Kidney (tissue), 14 donors: ENCODE results near the gene SLC2A4RG. TPM values are rescaled to one million over a fixed set of nuclear protein-coding genes. Genes with fewer than 3 reads are reported as not detected.
A peak's percentile ranks its signal among the peaks of the same experiment; 100 is the strongest.

Source experiments
- DNase-seq, 5 donors: peaks; one replicate each; pipeline ENCODE4 v3.0.0-alpha.2; 2013 to 2020
- FAIRE-seq: peaks from 2 replicates; lab custom pipeline; 2012; peaks lifted over from hg19 to GRCh38; lab: Jason Lieb, UNC
- H3K27ac ChIP-seq, 2 donors: one replicate each; pipeline ENCODE4 v1.7.0; 2013; ENCODE audit warnings: low read depth in 2 of 2, low read length in 2 of 2, inconsistent platforms in 1 of 2
- H3K27me3 ChIP-seq: one replicate; pipeline ENCODE4 v1.7.1; 2013; ENCODE audit warnings: low read length, inconsistent platforms; ENCODE audit not compliant: control insufficient read depth, insufficient read depth
- H3K36me3 ChIP-seq, 3 donors: one replicate each; pipeline versions ENCODE4 v1.7.0 to v1.7.1; 2013; ENCODE audit warnings: low read length in 3 of 3, control low read depth in 1 of 3, inconsistent platforms in 1 of 3; ENCODE audit not compliant: insufficient read depth in 3 of 3, control insufficient read depth in 2 of 3
- H3K4me1 ChIP-seq, 3 donors: one replicate each; pipeline versions ENCODE4 v1.7.0 to v1.7.1; 2013; ENCODE audit warnings: low read length in 3 of 3, inconsistent platforms in 1 of 3, low read depth in 1 of 3; ENCODE audit not compliant: control insufficient read depth in 2 of 3, insufficient read depth in 2 of 3
- H3K4me3 ChIP-seq, 3 donors: one replicate each; pipeline versions ENCODE4 v1.7.0 to v1.8.1; 2013; ENCODE audit warnings: low read length in 3 of 3, control low read depth in 1 of 3, inconsistent platforms in 1 of 3
- H3K9ac ChIP-seq, 3 donors: one replicate each; pipeline versions ENCODE4 v1.7.0 to v1.7.1; 2013; ENCODE audit warnings: low read length in 3 of 3, control low read depth in 1 of 3, inconsistent platforms in 1 of 3
- H3K9me3 ChIP-seq, 3 donors: one replicate each; pipeline versions ENCODE4 v1.7.0 to v1.7.1; 2013; ENCODE audit warnings: low read length in 3 of 3, control low read depth in 1 of 3, inconsistent platforms in 1 of 3; ENCODE audit not compliant: control insufficient read depth in 2 of 3, insufficient read depth in 1 of 3
- intact Hi-C: fragments of 100-400 bp; cut with DNase I; formaldehyde crosslinking; loops from one replicate; pipeline ENCODE4 v1.11.1; 2022
- polyA plus RNA-seq: library from polyadenylated mRNA; stranded (reverse); fragments of 350-450 nt; fragmentation: Illumina TruSeq; extraction: RNeasy Lipid Tissue Mini Kit (QIAGEN cat#74804); gene quantifications from one replicate; pipeline ENCODE4 v1.2.3, GENCODE V29; 2014; ENCODE audit warnings: low read depth, low replicate concordance; ENCODE audit not compliant: insufficient read depth
- total RNA-seq: library from RNA; stranded (reverse); fragmentation: NEBNext Ultra II Directional; extraction: Animal tissue kit (Norgen Biotek cat#: 25700); gene quantifications from one replicate; pipeline ENCODE4 v1.2.1, GENCODE V29; 2021
- TF ChIP-seq, protein P1 (sequence below): IDR thresholded peaks from 3 replicates; pipeline ENCODE4 v1.5.1; 2012; ENCODE audit warnings: mild to moderate bottlenecking, moderate library complexity, borderline replicate concordance; ENCODE audit not compliant: insufficient read depth; ENCODE audit errors: extremely low read depth
- donor health status: control.
- donor health status: control.
- donor health status: control.
- donor health status: control.
- donor health status: control.
- donor health status: DM: yes; HTN: yes; CAD: no.
- donor health status: Normal renal cell carcinoma (clear cell type).

Gene SLC2A4RG
- total and polyA plus RNA-seq, 2 donors from 2014 or later, result 154 to 171 TPM

GRCh38 chr20:63748934-63749270, 9.3 kb downstream of the SLC2A4RG start:
- Histone ChIP-seq H3K27me3 (no peaks in the 10 kb centered on the region), H3K9me3 (no peaks in the 10 kb centered on the region), H3K4me3 (no peak overlapping the region), H3K36me3 (peaks cover 0 to under 1% (median 0%) of the 10 kb centered on the region in 3 donors), H3K4me1 (peaks cover 0 to 5% (median 0%) of the 10 kb centered on the region in 3 donors), H3K9ac (no peak overlapping the region), H3K27ac (no peak overlapping the region)
- TF ChIP-seq, protein P1, sequence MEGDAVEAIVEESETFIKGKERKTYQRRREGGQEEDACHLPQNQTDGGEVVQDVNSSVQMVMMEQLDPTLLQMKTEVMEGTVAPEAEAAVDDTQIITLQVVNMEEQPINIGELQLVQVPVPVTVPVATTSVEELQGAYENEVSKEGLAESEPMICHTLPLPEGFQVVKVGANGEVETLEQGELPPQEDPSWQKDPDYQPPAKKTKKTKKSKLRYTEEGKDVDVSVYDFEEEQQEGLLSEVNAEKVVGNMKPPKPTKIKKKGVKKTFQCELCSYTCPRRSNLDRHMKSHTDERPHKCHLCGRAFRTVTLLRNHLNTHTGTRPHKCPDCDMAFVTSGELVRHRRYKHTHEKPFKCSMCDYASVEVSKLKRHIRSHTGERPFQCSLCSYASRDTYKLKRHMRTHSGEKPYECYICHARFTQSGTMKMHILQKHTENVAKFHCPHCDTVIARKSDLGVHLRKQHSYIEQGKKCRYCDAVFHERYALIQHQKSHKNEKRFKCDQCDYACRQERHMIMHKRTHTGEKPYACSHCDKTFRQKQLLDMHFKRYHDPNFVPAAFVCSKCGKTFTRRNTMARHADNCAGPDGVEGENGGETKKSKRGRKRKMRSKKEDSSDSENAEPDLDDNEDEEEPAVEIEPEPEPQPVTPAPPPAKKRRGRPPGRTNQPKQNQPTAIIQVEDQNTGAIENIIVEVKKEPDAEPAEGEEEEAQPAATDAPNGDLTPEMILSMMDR, result no peak
- DNase-seq, result peak in 1 of 5 donors; percentile 44
- intact Hi-C loops, result no loop called here
- FAIRE-seq, result no peak

DNA sequence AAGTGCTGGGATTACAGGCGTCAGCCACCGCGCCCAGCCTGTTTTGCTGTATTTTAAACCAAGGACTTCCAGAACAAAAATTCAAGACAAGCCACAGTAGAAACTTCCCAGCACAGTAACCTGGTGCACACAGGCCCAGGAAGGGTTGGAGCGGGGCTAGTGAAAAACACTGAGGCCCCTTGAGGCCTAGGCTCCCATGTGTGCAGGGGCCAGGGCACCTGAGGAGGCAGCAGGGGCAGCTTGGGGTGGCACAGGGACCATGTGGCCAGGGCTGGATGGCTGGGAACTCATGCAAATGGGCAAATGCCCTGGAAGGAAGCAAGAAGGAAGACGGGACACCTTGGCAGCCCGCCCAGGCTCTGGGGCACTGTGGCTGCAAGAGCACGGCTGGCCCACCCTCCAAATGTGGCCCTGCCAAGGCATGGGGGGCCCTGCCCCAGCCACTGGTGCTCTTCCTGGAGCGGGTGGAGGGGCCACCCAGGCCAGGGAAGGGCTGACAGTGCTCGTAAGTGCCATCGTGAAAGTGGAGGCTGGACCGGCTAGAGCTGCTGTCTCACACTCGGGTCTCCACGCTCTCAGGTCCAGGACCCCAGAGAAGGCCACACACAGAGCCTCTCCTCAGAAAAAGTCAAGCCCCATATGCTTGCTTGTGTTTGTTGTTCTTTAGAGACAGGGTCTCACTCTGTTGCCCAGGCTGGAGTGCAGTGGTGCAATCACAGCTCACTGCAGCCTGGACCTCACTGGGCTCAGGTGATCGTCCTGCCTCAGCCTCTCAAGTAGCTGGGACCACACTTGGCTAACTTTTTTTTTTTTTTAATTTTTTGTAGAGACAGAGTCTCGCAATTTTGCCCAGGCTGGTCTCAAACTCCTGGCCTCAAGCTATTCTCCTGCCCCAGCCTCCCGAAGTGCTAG, 10.3 kb downstream of the SLC2A4RG start:
- Histone ChIP-seq H3K9me3 (no peaks in the 10 kb centered on the region), H3K27ac (no peak overlapping the region), H3K9ac (no peak overlapping the region), H3K4me1 (peaks cover 0 to 1% (median 0%) of the 10 kb centered on the region in 3 donors), H3K27me3 (no peaks in the 10 kb centered on the region), H3K4me3 (no peak overlapping the region), H3K36me3 (no peaks in the 10 kb centered on the region)
- TF ChIP-seq, protein P1, result no peak
- DNase-seq (peak in 1 of 5 donors; percentile 73), FAIRE-seq (no peak)
- intact Hi-C loops, result no loop called here

- TF ChIP-seq, protein P1, result no peak
- no peaks in the 10 kb centered on the region for H3K9me3 ChIP-seq
- DNase-seq, result peak in 1 of 5 donors; percentile 75
- no peaks in the 10 kb centered on the region for H3K27me3 ChIP-seq
- no peak overlapping the region for H3K27ac ChIP-seq
- no peak overlapping the region for H3K9ac ChIP-seq
- peaks cover 0 to 3% (median 3%) of the 10 kb centered on the region in 3 donors for H3K4me1 ChIP-seq
- intact Hi-C loops, result no loop called here
- no peaks in the 10 kb centered on the region for H3K36me3 ChIP-seq
- no peak overlapping the region for H3K4me3 ChIP-seq
- FAIRE-seq, result no peak
Observed at GRCh38 chr20:63750807-63751470, 11.4 kb downstream of the SLC2A4RG start.
